ENCODE measurements around the gene ESR2.
"Not testable (repeated sequence)": the region's sequence is repeated elsewhere in the genome, so short reads cannot be mapped to it uniquely, and the experiment has no call there.

Gene ESR2

DNA sequence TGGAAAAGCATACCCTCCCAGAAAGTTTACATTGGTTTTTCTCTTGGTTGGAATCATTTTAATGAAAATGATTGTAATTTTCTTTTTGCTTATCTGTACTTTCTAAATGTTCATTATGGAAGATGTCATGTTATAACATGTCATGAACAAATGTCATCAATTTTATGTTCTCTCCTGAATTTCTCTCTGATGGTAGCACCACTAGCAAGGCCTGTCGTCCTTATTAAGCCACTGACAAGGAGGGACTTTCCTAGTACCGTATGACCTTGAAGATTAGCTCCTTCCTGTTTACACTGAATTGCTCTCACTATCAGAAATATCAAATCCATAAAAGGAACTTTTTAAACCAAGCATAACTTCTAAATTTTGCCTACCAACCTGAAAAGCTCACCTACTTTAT lies 99.0 kb downstream of the ESR2 start:
- DNase-seq: no peak

DNA sequence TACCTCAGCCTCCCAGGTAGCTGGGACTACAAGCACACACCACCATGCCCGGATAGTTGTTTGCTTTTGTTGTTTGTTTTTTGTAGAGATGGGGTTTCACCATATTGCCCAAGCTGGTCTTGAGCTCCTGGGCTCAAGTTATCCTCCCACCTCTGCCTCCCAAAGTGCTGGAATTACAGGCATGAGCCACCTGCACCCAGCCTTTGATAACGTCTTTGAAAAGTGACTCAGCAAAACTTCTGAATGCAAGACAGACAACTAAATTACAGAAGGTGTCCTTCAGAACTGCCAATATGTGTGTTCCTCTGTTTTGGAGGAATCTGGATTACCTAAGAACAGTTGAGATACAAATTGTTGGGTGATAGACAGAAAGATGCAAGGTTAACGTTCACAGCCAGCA lies 99.8 kb downstream of the ESR2 start:
- DNase-seq: no peak

DNA sequence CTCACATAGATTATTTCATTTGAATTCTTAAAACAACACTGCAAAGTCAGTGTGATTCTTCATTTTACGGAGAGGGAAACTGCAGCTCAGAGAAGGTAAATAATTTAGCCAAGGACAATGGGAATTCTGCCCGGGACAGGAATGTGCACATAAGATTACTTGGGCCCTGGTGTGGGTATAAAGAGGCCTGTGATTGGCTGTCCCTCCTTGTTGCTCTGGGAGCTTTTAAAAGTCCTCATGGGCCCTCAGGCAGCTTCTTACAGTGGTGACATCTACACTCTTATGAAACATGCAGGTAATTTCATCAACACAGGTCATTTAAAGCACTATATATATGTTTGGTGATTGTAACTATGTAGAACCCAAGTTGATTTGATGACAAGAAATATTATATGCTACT lies 100.3 kb downstream of the ESR2 start:
- no peak for DNase-seq

DNA sequence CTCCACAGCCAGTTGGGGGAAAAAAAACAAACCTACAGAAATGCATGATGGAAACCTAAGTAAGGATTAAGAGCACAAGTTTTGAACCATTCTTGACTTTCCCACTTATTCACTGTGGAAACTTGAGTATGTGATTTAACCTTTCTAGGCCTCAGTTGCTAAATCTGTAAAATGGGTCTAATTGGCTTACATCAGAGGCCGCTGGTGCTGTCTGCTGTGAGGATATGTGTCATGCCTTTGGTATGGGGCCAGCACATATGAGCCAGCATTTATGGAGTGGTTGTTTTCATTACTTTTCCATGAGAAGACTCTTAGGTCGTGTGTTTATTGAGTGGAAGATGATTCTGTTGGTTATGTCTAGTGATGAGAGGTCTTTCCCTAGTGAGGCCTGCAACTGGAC lies 102.4 kb downstream of the ESR2 start:
- peak; percentile 83 for DNase-seq

DNA sequence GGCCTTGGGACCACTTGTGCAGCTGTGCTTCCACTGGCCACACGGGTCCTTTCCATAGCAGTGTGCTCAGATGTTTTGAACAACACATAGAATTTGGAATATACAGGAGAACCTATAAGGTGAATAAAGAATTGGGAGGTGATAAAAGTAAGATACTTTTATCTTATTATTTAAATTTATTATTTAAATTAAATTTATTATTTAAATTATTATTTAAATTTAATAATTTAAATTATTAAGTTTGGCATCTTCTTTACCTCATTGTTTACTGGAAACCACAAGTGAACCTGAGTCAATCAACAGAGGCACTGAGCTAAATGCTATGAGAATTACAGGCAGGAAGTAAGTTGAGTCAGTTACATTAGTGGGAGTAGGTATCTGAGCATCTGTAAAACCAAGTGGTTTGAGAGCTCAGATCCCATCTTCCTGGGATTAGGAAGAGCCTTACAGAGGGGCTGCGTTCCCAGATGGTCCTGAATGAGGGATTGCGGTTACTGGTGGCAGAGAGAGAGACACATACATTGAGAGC lies 103.1 kb downstream of the ESR2 start:
- DNase-seq: no peak

DNA sequence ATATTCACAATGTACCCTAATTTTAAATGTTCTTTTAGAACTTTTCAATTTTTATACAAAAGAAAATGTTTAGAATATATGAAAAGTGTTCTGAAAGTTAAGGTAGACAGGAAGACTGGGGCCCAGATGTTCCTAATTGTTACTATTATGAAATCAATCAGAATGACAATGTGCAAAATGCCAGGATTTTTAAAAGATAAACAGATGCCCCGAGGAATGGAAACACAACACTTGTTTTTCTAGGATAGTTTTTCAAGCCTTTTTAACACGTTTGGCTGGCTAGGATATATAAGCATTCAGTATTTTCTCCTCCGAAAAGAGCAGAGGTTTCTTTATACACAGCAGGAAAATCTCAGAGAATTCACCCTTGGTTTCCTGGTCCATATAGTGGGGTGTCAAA lies 106.8 kb downstream of the ESR2 start:
- no peak for DNase-seq

DNA sequence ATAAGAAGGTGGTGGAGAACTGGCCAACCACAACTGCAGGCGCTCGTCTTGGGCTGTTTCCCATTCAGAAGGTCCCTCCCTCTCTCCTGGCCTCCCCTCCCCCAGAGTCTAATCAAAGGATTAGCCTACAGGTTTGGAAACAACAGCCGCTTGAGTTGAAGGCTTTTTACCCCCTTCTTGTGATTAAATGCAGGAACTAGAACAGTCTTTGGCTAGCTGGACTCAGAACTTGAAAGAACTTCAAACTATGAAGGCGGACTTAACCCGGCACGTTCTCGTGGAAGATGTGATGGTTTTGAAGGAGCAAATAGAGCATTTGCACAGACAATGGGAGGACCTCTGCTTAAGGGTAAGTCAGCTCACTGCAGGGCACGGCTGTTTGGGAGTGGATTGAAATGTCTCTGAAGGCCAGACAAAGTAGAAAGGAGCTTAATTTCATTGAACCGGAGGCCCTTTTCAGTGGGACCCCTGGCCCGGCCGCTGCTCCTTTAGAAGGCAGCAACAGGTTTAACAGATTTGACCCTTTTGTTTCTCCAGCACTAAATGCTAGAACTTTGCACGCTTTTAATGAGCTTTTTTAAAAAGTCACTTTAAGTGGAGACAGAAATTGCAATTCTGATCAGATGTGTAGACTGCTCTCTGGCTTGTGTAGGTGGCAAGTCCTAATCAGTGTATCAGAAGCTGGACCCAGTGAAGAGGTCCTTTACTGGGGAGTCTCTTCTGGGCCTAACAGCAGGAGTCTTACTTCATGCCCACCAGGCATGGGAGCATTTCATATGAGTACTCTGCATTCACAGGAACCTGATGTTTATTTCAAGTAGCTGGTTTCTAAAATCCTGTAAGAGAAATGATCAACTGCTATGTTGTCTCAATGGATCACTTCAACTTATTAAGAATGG lies 107.7 kb downstream of the ESR2 start:
- DNase-seq: no peak

DNA sequence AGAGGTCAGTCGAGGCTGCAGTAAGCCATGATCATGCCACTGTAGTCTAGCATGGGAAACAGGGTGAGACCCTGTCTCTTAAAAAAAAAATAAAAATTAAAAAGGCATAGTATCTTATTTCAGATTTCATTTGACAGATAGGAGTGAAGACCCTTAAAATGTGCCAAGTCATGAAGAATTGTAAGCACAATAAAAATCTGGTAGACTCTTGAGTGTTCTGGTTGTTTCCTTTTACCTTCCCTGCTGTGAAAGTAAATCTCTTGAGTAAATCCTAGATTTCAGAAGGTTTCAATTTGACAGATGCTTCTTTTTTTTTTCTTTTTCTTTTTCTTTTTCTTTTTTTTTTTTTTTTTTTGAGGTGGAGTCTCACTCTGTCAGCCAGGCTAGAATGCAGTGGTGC lies 109.0 kb downstream of the ESR2 start:
- no peak for DNase-seq

DNA sequence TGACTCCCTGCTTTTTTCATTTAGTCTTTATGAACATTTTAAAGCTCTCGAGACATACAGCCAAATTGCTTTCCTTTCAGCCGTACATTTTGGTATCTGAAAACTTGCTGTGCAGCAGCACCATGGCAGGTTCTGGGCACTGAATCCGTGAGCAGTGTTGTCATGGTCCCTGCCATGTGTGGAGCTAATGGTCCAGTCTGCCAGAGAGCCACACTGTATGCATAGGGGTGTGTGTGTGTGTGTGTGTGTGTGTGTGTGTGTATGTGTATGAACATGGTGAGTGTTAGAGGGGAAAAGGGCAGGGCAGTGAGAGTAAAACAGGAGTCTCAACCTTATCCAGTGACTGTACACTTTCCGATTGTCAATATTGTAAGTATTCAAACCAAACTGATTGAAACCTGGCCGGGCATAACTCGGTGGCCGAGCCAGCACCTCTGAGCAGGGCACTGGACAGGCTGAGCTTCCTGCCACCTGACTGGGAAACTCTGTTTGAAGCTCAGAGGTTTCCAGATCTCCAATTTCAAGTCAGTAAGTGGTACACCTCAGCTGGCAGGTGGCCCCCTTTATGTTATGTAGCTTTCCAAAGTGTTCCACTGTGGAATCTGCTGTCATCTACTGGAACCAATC lies 110.0 kb downstream of the ESR2 start:
- DNase-seq: no peak

DNA sequence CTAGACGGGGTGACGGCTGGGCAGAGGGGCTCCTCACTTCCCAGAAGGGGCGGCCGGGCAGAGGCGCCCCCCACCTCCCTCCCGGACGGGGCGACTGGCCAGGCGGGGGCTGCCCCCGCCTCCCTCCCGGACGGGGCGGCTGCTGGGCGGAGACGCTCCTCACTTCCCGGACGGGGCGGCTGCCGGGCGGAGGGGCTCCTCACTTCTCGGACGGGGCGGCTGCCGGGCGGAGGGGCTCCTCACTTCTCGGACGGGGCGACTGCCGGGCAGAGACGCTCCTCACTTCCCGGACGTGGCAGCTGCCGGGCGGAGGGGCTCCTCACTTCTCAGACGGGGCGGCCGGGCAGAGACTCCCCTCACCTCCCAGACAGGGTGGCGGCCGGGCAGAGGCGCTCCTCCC lies 111.3 kb downstream of the ESR2 start:
- not testable (repeated sequence) for DNase-seq

DNA sequence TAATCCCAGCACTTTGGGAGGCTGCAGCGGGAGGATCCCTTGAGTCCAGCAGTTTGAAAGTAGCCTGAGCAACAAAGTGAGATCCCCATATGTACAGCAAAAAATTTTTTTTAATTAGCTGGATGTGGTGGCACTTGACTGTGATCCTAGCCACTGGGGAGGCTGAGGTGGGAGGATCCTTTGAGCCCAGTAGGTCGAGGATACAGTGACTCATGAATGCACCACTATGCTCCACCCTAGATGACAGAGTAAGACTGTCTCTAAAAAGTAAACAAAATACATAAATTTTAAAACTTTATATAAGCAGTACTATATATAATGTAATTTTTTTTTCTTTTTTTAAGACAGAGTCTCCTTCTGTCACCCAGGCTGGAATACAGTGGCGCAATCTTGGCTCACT lies 115.4 kb downstream of the ESR2 start:
- DNase-seq: no peak

DNA sequence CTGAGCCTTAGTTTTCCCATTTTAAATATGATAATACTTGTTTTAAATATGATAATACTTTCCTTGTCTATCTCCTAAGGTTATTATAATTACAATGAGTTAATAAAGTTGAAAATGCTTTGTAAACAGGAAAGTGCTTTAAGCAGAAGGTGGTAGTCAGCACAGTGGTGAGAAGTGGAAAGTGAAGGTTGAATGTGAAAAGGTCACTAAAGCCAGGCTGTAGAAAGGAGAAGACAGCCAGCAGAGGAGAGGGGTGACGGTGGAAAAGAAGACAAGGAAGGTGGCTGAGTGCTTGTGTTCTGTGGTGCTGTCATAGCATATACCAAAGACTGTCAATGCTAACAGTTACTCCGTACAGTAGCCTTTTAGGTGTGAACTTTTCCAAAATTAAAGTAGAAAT lies 117.8 kb downstream of the ESR2 start:
- DNase-seq: no peak

DNA sequence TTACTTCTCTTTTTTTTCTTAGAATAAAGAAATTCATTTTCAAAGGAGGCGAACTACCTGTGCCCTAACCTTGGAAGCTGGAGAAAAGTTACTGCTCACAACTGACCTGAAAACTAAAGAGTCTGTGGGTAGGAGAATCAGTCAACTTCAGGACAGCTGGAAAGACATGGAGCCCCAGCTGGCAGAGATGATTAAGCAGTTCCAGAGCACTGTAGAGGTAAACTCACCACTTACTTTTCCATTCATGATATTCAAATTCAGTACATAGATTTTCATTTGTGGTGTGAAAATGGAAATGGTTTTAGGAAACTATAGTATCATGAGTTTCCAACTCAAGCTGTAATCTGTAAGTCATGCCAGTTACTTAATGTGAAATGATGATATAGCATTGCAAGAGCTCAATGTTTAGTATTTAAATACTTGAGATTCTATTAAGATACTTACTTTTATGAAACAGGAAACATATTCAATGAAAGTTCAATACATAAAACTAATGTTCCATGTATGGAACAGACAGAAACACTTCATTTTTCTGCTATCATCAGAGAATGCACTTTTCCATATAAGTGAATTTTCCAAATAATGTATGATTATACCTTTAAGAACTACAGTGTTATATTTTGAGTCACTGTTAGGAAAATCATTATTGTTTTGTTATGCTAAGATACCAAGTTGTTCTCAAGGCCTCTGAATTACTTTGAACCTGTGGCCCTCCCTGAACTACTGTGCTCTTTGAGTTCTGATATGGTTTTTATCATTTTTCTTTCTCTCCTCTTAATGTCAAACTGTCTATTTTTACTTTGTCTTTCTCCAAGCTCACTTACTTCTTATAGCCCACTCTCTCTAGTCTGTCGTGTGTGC lies 119.0 kb downstream of the ESR2 start:
- DNase-seq: no peak

DNA sequence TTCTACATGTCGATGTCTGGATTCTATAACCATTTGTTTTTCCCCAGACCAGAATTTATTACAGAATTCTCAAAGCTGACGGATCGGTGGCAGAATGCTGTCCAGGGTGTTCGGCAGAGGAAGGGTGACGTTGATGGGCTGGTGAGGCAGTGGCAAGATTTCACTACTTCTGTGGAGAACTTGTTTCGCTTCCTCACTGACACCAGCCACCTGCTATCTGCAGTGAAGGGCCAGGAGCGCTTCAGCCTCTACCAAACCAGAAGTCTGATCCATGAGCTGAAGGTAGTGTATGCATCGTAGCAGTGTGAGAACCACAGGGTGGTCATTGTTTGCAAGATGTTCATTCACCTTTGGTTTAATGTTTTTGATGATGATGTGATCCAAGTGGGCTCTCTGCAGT lies 124.0 kb downstream of the ESR2 start:
- no peak for DNase-seq

DNA sequence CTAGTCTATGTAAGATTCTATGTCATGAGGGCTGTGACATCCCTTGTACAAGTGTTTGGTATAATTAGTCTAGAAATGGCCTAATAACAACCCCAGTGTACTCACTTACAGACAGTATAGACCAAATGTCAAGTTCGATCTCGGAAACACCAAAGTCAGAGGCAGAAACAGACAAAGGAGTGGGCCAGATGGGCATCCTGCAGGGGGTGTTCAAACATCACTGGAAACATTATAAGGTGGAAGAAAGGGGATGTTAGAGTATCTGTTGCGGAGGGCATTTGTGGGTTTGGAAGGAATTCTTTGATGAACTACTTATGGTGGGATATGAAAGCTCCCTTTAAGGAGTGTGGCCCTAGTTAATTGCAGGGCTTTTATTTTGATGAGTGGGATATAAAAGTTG lies 134.6 kb downstream of the ESR2 start:
- DNase-seq: no peak

DNA sequence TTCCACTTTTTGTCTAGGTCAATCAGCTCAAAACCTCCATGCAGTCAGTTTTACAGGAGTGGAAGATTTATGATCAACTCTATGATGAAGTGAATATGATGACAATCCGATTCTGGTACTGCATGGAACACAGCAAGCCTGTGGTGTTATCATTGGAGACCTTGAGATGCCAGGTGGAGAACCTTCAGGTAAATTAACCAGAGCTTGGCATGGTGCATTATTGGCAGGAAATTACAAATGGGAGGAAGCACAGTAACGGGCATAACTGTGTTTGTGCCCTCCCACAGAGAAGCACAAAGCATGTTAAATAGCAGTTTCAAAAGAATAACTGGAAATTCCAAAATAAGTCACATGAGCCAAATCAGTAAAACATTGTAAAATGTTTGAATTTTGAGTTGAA lies 135.6 kb downstream of the ESR2 start:
- no peak for DNase-seq

DNA sequence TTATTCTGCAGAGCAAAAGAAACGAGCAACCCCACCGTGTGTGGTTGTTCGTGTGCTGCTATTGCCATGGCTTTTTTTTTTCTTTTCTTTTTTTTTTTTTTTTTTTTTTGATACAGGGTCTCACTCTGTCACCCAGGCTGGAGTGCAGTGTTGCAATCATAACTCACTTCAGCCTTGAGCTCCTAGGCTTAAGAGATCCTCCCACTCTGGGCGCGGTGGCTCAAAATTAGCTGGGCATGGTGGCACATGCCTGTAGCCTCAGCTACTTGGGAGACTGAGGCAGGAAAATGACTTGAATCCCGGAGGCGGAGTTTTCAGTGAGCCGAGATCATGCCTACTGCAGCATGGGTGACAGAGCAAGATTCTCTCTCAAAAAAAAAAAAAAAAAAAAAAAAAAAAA lies 144.2 kb downstream of the ESR2 start:
- no peak for DNase-seq

DNA sequence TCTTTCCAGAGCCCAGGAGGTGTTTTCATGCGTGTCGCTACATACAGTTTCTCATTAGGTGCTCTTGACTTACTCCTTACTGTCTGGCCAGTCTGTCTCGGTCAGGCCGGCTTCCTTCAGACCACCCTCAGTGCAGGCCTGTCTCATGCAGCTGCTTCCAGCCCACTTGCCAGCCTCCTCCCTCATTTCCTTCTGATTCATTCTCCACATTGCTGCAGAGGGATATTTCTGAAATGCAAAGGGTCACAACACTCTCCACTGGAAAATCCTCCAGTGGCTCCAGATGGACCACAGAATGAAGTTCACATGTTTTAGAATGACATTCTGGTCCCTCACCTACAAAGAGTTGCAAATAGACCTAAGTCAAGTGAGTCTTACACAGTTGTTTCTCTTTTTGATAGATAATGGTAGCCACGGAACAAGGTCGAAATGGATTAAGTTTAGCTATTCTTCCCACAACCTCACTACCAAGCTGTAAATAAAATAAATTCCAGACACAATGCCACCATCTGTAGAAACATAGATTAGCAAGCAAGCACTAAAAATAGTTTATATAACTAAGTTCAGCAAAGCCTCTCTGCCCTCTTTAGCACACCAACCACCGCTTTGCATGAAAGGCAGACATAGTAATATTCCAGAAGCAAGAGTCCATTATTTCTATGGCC lies 146.9 kb downstream of the ESR2 start:
- DNase-seq: peak; percentile 54

DNA sequence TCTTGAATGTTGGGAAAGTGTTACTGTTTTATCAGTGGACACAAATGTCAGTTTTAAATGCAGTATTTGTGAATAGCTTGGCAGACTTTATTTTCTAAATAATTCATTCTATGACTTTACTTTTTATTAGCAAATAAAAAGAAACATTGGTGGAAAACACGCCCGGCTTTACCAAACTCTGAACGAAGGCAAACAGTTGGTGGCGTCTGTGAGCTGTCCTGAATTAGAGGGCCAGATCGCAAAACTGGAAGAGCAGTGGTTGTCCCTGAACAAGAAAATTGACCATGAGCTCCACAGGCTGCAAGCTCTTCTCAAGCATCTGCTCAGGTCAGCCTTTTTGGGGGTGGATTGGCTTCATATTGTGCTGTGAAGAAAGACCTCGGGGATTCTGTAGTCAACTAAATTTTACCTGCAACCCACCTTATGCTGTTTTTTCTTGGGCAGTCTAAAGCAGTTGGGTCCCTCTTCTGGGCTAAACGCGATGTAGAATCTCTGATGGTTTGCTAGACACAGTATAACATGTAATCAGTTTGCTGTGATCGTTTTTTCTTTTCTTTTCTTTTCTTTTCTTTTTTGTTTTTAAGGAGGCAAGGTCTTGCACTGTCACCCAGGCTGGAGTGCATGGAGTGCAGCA lies 156.4 kb downstream of the ESR2 start:
- peak; percentile 9 for DNase-seq

DNA sequence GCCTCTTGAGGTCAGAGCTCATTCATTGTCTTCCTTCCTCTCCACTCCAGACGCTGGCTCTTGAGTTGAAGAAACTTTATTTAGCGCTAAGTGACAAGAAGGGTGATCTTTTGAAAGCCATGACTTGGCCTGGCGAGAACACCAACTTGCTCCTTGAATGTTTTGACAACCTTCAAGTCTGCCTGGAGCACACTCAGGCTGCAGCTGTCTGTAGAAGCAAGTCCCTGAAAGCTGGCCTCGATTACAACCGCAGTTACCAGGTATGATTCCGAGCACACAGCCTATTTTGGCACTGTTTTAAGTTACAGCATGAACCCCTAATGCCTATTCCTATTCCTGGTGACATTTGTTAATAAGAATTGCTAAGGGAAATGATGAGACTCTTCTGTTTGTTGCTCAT lies 167.6 kb downstream of the ESR2 start:
- no peak for DNase-seq

DNA sequence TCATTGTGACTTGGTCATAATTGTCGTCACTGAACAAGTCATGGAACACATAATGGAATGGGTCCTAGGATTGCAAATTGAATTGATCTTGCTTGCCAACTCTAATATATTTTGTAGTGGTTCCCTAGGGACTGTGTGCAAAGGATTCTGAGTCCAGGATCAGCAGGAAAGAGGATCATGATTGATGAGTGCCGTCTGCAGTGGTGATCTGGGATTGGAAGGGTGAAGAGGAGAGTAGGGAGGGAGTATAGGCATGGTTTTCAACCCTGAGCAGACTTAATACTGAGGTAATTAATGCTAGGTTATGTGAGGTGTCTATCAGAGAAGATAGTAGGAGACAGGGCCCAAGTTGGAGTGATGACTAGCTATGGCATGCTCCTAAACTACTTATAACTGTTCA lies 168.9 kb downstream of the ESR2 start:
- DNase-seq: no peak

DNA sequence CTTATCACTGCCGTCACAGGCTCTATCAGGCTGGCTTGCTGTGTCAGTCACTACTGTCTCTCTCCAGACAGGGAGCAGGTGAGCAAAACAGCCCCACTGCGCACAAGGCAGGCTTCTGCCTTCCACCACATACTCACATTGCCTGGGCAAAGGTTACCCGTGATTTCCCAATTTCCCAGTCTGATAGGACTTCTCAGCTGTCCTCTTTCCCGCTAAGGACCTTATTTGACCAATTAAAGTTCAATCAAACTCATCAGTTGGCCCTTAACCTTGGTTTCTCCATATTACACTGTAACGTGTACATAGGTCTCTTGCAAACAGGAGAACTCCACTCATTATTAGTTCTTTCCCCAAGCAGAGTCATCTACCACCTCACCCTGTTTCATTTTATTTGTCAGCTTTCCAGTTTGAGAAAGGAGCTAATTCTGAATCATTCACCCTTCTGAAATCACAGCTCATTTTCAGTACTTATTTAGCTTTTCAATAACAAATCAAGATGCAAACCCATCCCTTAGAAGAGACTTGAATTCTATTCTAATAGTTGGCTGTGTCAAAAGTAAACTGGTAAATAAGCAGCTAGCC lies 170.8 kb downstream of the ESR2 start:
- no peak for DNase-seq

All from fibroblast of upper back skin (primary cell).